Keratinocyte (primary cell): ENCODE measurements around the gene SCGB1D1. TPM values are rescaled to one million over a fixed set of nuclear protein-coding genes. Genes with fewer than 3 reads are reported as not detected.

Source experiments
- DNase-seq: peaks from one replicate; pipeline ENCODE4 v3.0.0-alpha.2; 2011; ENCODE audit warnings: low read depth, missing footprints, low spot score
- FAIRE-seq: peaks from 2 replicates; lab custom pipeline; 2011; peaks lifted over from hg19 to GRCh38; lab: Jason Lieb, UNC
- H2AFZ ChIP-seq: 2 replicates; pipeline ENCODE4 v1.6.0; 2012; ENCODE audit warnings: low read length, control low read depth, inconsistent platforms; ENCODE audit not compliant: control insufficient read depth
- H3K27ac ChIP-seq: 2 replicates; pipeline ENCODE4 v1.5.1; 2011; ENCODE audit warnings: low read length; ENCODE audit not compliant: control insufficient read depth, insufficient read depth
- H3K27me3 ChIP-seq: 3 replicates; pipeline ENCODE4 v1.6.0; 2011; ENCODE audit warnings: low read length; ENCODE audit not compliant: control insufficient read depth, insufficient read depth; ENCODE audit errors: extremely low read depth
- H3K36me3 ChIP-seq, 2 experiments: 2 replicates in 1 of 2; 3 replicates in 1 of 2; pipeline ENCODE4 v1.5.1; 2011; ENCODE audit warnings: low read length in 2 of 2, mild to moderate bottlenecking in 1 of 2; ENCODE audit not compliant: control insufficient read depth in 2 of 2, insufficient read depth in 2 of 2; ENCODE audit errors: extremely low read depth in 1 of 2
- H3K4me1 ChIP-seq: 3 replicates; pipeline ENCODE4 v1.5.1; 2011; ENCODE audit warnings: low read length; ENCODE audit not compliant: control insufficient read depth, insufficient read depth; ENCODE audit errors: extremely low read depth
- H3K4me2 ChIP-seq: 3 replicates; pipeline ENCODE4 v1.6.0; 2011; ENCODE audit warnings: low read depth, low read length; ENCODE audit not compliant: control insufficient read depth, insufficient read depth; ENCODE audit errors: extremely low read depth
- H3K4me3 ChIP-seq, 3 experiments: fragments of 200-600 bp in 1 of 3; sonication (generic) in 1 of 3; 2 replicates in 2 of 3; 3 replicates in 1 of 3; pipeline ENCODE4 v1.5.1; 2011 to 2016; ENCODE audit warnings: low read length in 3 of 3, mild to moderate bottlenecking in 3 of 3, control low read depth in 2 of 3, inconsistent platforms in 1 of 3, low read depth in 1 of 3, mixed read lengths in 1 of 3, mixed run types in 1 of 3, moderate library complexity in 1 of 3; ENCODE audit not compliant: control insufficient read depth in 2 of 3, insufficient read depth in 2 of 3; ENCODE audit errors: extremely low read depth in 1 of 3
- H3K79me2 ChIP-seq: 2 replicates; pipeline ENCODE4 v1.6.0; 2012; ENCODE audit warnings: low read length; ENCODE audit not compliant: control insufficient read depth, insufficient read depth
- H3K9ac ChIP-seq: 3 replicates; pipeline ENCODE4 v1.6.0; 2011; ENCODE audit warnings: low read length; ENCODE audit not compliant: control insufficient read depth, insufficient read depth; ENCODE audit errors: extremely low read depth
- H3K9me1 ChIP-seq: 3 replicates; pipeline ENCODE4 v1.6.0; 2011; ENCODE audit warnings: low read length; ENCODE audit not compliant: control insufficient read depth, insufficient read depth; ENCODE audit errors: extremely low read depth
- H3K9me3 ChIP-seq: 2 replicates; pipeline ENCODE4 v1.5.1; 2012; ENCODE audit warnings: low read depth, low read length; ENCODE audit not compliant: control insufficient read depth
- H4K20me1 ChIP-seq: 3 replicates; pipeline ENCODE4 v1.6.0; 2011; ENCODE audit warnings: low read length; ENCODE audit not compliant: control insufficient read depth, insufficient read depth; ENCODE audit errors: extremely low read depth
- EZH2 ChIP-seq: IDR thresholded peaks from one replicate; pipeline ENCODE4 v1.6.1; 2012; ENCODE audit warnings: inconsistent platforms, mild to moderate bottlenecking, low read length, moderate library complexity
- dilution Hi-C: fragments of 300-500 bp; cut with MboI; formaldehyde crosslinking; loops from one replicate; pipeline ENCODE4 v1.7.0; 2020; ENCODE audit warnings: low sequenced_read_pairs; ENCODE audit not compliant: extremely low pct_ligation_motif_present
- polyA plus RNA-seq, 5 experiments: library from polyadenylated mRNA; depleted of rRNA in 3 of 5; stranded (reverse) in 3 of 5; stranded (forward) in 1 of 5; unstranded in 1 of 5; fragments of >200 nt; gene quantifications; 1 replicate in 1 of 5; 2 replicates in 3 of 5; 3 replicates in 1 of 5; pipeline versions ENCODE4 v1.2.1 to v1.2.3, GENCODE V29; 2011 to 2012; ENCODE audit warnings: missing spikeins in 2 of 5, low read depth in 1 of 5, low replicate concordance in 1 of 5
- TF ChIP-seq, protein P1 (sequence below), 3 experiments: IDR thresholded peaks in 1 of 3; conservative IDR thresholded peaks in 1 of 3; optimal IDR thresholded peaks in 1 of 3; 2 replicates in 2 of 3; 3 replicates in 1 of 3; pipeline versions ENCODE3 to v1.5.1; 2011; ENCODE audit warnings: low read length in 3 of 3, mild to moderate bottlenecking in 3 of 3, moderate library complexity in 2 of 3, control low read depth in 1 of 3, inconsistent platforms in 1 of 3; ENCODE audit not compliant: insufficient read depth in 2 of 3; ENCODE audit errors: extremely low read depth in 1 of 3

SCGB1D1 gene
- polyA plus RNA-seq, 1 donor (not counting 4 experiments of a cell fraction or from before 2014, with no cell fraction given): not detected

DNA sequence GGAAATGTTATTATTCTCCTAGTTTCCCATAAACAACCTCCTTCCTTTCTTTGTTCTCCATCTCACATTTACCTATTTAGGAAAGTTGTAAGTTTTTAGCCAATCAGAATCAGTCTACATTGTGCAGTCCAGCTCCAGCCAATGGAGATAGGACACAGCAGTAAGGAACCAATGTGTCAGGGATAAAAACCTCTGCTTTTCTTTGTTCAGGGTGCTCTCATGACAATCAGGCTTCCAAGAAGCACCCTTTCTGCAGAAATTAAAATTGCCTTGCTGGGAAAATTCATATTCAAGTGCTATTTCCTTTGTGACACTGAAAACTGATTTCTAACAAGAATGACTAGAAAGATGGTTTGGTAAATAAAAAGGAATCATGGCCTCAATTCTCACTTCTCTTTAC is 33.1 kb downstream of the SCGB1D1 start:
- no peak for FAIRE-seq
- H3K27ac ChIP-seq: no peak overlapping the region
- dilution Hi-C loops: no loop called here

DNA sequence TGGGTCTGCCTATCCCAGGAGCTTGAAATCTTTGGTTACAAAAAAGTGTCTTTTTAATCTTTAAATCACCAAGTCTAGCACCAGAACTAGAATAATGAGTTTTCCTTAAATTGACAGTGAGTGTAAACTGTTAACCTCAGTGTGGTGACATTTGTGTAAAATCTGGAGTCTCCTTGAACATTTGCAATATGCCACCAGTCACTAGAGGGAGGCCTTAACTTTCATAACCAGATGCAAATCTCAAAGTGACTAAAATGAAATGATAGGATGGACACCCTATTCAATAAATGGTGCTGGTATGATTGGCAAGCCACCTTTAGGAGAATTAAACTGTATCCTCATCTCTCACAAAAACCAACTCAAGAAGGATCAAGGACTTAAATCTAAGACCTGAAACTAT is 43.7 kb downstream of the SCGB1D1 start:
- no peaks in the 10 kb centered on the region for H3K79me2 ChIP-seq

More for the DNA sequence above, 33.1 kb downstream of the SCGB1D1 start:
- Histone ChIP-seq H3K27me3 (no peaks in the 10 kb centered on the region), H3K4me3 (no peak overlapping the region), H3K4me1 (no peaks in the 10 kb centered on the region), H3K36me3 (no peaks in the 10 kb centered on the region), H3K79me2 (no peaks in the 10 kb centered on the region), H3K9me1 (no peaks in the 10 kb centered on the region), H2AFZ (no peak overlapping the region), H3K4me2 (no peak overlapping the region), H4K20me1 (no peaks in the 10 kb centered on the region), H3K9ac (no peak overlapping the region), H3K9me3 (peaks cover 7% of the 10 kb centered on the region)
- no peak for TF ChIP-seq EZH2
- TF ChIP-seq, protein P1, sequence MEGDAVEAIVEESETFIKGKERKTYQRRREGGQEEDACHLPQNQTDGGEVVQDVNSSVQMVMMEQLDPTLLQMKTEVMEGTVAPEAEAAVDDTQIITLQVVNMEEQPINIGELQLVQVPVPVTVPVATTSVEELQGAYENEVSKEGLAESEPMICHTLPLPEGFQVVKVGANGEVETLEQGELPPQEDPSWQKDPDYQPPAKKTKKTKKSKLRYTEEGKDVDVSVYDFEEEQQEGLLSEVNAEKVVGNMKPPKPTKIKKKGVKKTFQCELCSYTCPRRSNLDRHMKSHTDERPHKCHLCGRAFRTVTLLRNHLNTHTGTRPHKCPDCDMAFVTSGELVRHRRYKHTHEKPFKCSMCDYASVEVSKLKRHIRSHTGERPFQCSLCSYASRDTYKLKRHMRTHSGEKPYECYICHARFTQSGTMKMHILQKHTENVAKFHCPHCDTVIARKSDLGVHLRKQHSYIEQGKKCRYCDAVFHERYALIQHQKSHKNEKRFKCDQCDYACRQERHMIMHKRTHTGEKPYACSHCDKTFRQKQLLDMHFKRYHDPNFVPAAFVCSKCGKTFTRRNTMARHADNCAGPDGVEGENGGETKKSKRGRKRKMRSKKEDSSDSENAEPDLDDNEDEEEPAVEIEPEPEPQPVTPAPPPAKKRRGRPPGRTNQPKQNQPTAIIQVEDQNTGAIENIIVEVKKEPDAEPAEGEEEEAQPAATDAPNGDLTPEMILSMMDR (optimal IDR thresholded peaks at IDR 0.05 in 1 of 3, IDR thresholded peaks at IDR 0.05 in 1 of 3, conservative IDR thresholded peaks at IDR 0.05 in 1 of 3; ENCODE audit: extremely low read depth in 1 of 3, insufficient read depth in 2 of 3, low read length in 3 of 3): no peak
- no peak for DNase-seq

More for the DNA sequence above, 43.7 kb downstream of the SCGB1D1 start:
- Histone ChIP-seq H3K27me3 (no peaks in the 10 kb centered on the region), H3K4me1 (no peaks in the 10 kb centered on the region), H3K4me3 (no peak overlapping the region), H4K20me1 (no peaks in the 10 kb centered on the region), H3K36me3 (no peaks in the 10 kb centered on the region), H3K4me2 (no peak overlapping the region), H3K9ac (no peak overlapping the region), H3K27ac (no peak overlapping the region), H3K9me3 (no peaks in the 10 kb centered on the region), H3K9me1 (no peaks in the 10 kb centered on the region), H2AFZ (no peak overlapping the region)
- dilution Hi-C loops: no loop called here
- FAIRE-seq: no peak
- DNase-seq: no peak
- TF ChIP-seq EZH2: no peak
- TF ChIP-seq, protein P1 (optimal IDR thresholded peaks at IDR 0.05 in 1 of 3, IDR thresholded peaks at IDR 0.05 in 1 of 3, conservative IDR thresholded peaks at IDR 0.05 in 1 of 3; ENCODE audit: extremely low read depth in 1 of 3, insufficient read depth in 2 of 3, low read length in 3 of 3): no peak
